Spleen (tissue), 11 donors: ENCODE measurements around the gene PUS1. TPM values are rescaled to one million over a fixed set of nuclear protein-coding genes. Genes with fewer than 3 reads are reported as not detected.
A peak's percentile ranks its signal among the peaks of the same experiment; 100 is the strongest.

Experiments used
- DNase-seq: peaks from one replicate; pipeline ENCODE4 v3.0.0-alpha.2; 2020
- H3K27ac ChIP-seq, 8 donors: fragments of 200-600 bp; sonication (generic) in 7 of 8; 1 replicate in 4 of 8; 2 replicates in 4 of 8; pipeline versions ENCODE4 v1.5.0 to v1.8.0; 2016 to 2021; ENCODE audit warnings: inconsistent platforms in 4 of 8, mild to moderate bottlenecking in 4 of 8, moderate library complexity in 1 of 8
- H3K27me3 ChIP-seq, 7 donors: fragments of 200-600 bp; sonication (generic) in 6 of 7; replicated peaks in 1 of 7; 1 replicate in 4 of 7; 2 replicates in 3 of 7; pipeline versions ENCODE4 v1.5.0 to v1.8.0; 2016 to 2021; ENCODE audit warnings: inconsistent platforms in 3 of 7, mild to moderate bottlenecking in 1 of 7
- H3K36me3 ChIP-seq, 6 donors: fragments of 200-600 bp; sonication (generic) in 5 of 6; 1 replicate in 4 of 6; 2 replicates in 2 of 6; pipeline versions ENCODE4 v1.5.0 to v1.8.0; 2016 to 2021; ENCODE audit warnings: inconsistent platforms in 2 of 6
- H3K4me1 ChIP-seq, 6 donors: fragments of 200-600 bp; sonication (generic) in 5 of 6; 1 replicate in 3 of 6; 2 replicates in 3 of 6; pipeline versions ENCODE4 v1.5.0 to v1.8.0; 2016 to 2021; ENCODE audit warnings: inconsistent platforms in 3 of 6
- H3K4me3 ChIP-seq, 8 donors: fragments of 200-600 bp; sonication (generic) in 7 of 8; 1 replicate in 4 of 8; 2 replicates in 4 of 8; pipeline versions ENCODE4 v1.5.0 to v1.8.0; 2016 to 2021; ENCODE audit warnings: inconsistent platforms in 4 of 8, mild to moderate bottlenecking in 4 of 8, moderate library complexity in 2 of 8
- H3K9me3 ChIP-seq, 8 donors: fragments of 200-600 bp; sonication (generic) in 7 of 8; 1 replicate in 4 of 8; 2 replicates in 4 of 8; pipeline versions ENCODE4 v1.5.0 to v1.8.0; 2016 to 2021; ENCODE audit warnings: inconsistent platforms in 4 of 8
- CTCF ChIP-seq, 11 experiments: fragments of 200-600 bp in 7 of 11; fragments of 450-650 bp in 4 of 11; sonication (generic) in 4 of 11; IDR thresholded peaks in 8 of 11; conservative IDR thresholded peaks in 3 of 11; 1 replicate in 7 of 11; 2 replicates in 4 of 11; pipeline versions ENCODE4 v1.4.0 to v1.8.0; 2016 to 2021; ENCODE audit warnings: antibody characterized with exemption in 11 of 11, inconsistent platforms in 4 of 11, mild to moderate bottlenecking in 1 of 11
- POLR2A ChIP-seq, 3 donors: fragments of 450-650 bp; IDR thresholded peaks; one replicate each; pipeline ENCODE4 v1.5.1; 2017; ENCODE audit warnings: antibody characterized with exemption in 3 of 3, mild to moderate bottlenecking in 1 of 3
- POLR2AphosphoS5 ChIP-seq, 3 donors: sonication (generic); formaldehyde crosslinking; IDR thresholded peaks; one replicate each; pipeline ENCODE4 v1.5.1; 2017; ENCODE audit warnings: antibody characterized with exemption in 3 of 3
- WGBS, 5 donors: extraction: QIAGEN DNeasy Blood & Tissue Kit in 3 of 5; methylation state at CpG; one replicate each; pipeline versions ENCODE4 v1.1.5 to v1.1.7; 2013 to 2018; 5-methylcytosine and 5-hydroxymethylcytosine counted together
- intact Hi-C: fragments of 100-400 bp; cut with DNase I; formaldehyde crosslinking; loops from one replicate; pipeline ENCODE4 v1.15.0; 2023; ENCODE audit warnings: low total_unique reads
- polyA plus RNA-seq, 3 donors: library from polyadenylated mRNA; stranded (reverse); fragments of 200-250 nt; gene quantifications; one replicate each; pipeline ENCODE4 v1.2.1, GENCODE V29; 2013
- total RNA-seq, 7 donors: library from RNA; depleted of rRNA in 3 of 7; stranded (reverse); fragments of >200 nt in 3 of 7; fragmentation: NEBNext Ultra II Directional in 4 of 7; extraction: Animal tissue kit (Norgen Biotek cat#: 25700) in 4 of 7; gene quantifications; one replicate each; pipeline versions ENCODE4 v1.1.0 to v1.2.1, GENCODE V29; 2016 to 2021
- donor health status: healthy with polysubstance abuse.
- donor health status: DM: no; HTN: no; CAD: no; lungs with moderate emphysema.
- donor health status: DM: no; HTN: no; CAD: no.
- donor health status: Bipolar disorder and iron deficiency.
- donor health status: healthy.
- donor health status: DM: no; HTN: no; CAD: no.
- donor health status: DM: yes; HTN: yes; CAD: no.

PUS1 gene
- total and polyA plus RNA-seq, 10 donors: 16.0 to 46.5 (median 30.0) TPM

GRCh38 chr12:131917139-131917710, 11.9 kb upstream of the PUS1 start:
- Histone ChIP-seq H3K4me3 (no peak overlapping the region), H3K9me3 (no peaks in the 10 kb centered on the region), H3K27me3 (no peaks in the 10 kb centered on the region), H3K36me3 (peaks cover 0 to 98% (median 83%) of the 10 kb centered on the region in 6 donors), H3K4me1 (peaks cover 2 to 15% (median 9%) of the 10 kb centered on the region in 6 donors), H3K27ac (no peak overlapping the region)
- WGBS, 5 donors: 83 to 94% (median 84%) methylated on average over 6 to 31 of the region's 31 CpGs
- no peak for TF ChIP-seq POLR2A (IDR thresholded peaks at IDR 0.05)
- TF ChIP-seq CTCF (IDR thresholded peaks at IDR 0.05 in 8 of 11, conservative IDR thresholded peaks at IDR 0.05 in 3 of 11): no peak
- no peak for TF ChIP-seq POLR2AphosphoS5 (IDR thresholded peaks at IDR 0.05)
- intact Hi-C loops: no loop called here
- no peak for DNase-seq

- no peak for TF ChIP-seq CTCF (IDR thresholded peaks at IDR 0.05 in 8 of 11, conservative IDR thresholded peaks at IDR 0.05 in 3 of 11)
- TF ChIP-seq POLR2A (IDR thresholded peaks at IDR 0.05): no peak
- peak in 1 of 3 donors; percentile 33 for TF ChIP-seq POLR2AphosphoS5 (IDR thresholded peaks at IDR 0.05)
- H3K27me3 ChIP-seq: no peaks in the 10 kb centered on the region
- H3K4me3 ChIP-seq: no peak overlapping the region
- H3K36me3 ChIP-seq: peaks cover 0 to 98% (median 79%) of the 10 kb centered on the region in 6 donors
- peaks cover 0 to 14% (median 8%) of the 10 kb centered on the region in 6 donors for H3K4me1 ChIP-seq
- intact Hi-C loops: no loop called here
- WGBS, 5 donors: 92 to 100% (median 95%) methylated on average over 1 to 18 of the region's 18 CpGs
- H3K27ac ChIP-seq: no peak overlapping the region
- no peak for DNase-seq
- no peaks in the 10 kb centered on the region for H3K9me3 ChIP-seq
Observed at GRCh38 chr12:131917711-131918306, 11.3 kb upstream of the PUS1 start.

- Histone ChIP-seq H3K4me1 (peaks cover 0 to 16% (median 12%) of the 10 kb centered on the region in 6 donors), H3K36me3 (peaks cover 0 to 96% (median 76%) of the 10 kb centered on the region in 6 donors), H3K9me3 (no peaks in the 10 kb centered on the region), H3K4me3 (no peak overlapping the region), H3K27me3 (no peaks in the 10 kb centered on the region), H3K27ac (no peak overlapping the region)
- TF ChIP-seq POLR2AphosphoS5 (IDR thresholded peaks at IDR 0.05) (peak in 1 of 3 donors; percentile 32), CTCF (IDR thresholded peaks at IDR 0.05 in 8 of 11, conservative IDR thresholded peaks at IDR 0.05 in 3 of 11) (no peak)
- WGBS, 5 donors: 81 to 94% (median 86%) methylated on average over 12 to 20 of the region's 20 CpGs
- no peak for DNase-seq
- intact Hi-C loops: no loop called here
Observed at GRCh38 chr12:131918311-131919050, 10.6 kb upstream of the PUS1 start.

- H3K4me1 ChIP-seq: peaks cover 2 to 21% (median 17%) of the 10 kb centered on the region in 6 donors
- TF ChIP-seq POLR2A (IDR thresholded peaks at IDR 0.05) (no peak), POLR2AphosphoS5 (IDR thresholded peaks at IDR 0.05) (no peak)
- peaks cover 0 to 91% (median 71%) of the 10 kb centered on the region in 6 donors for H3K36me3 ChIP-seq
- no peak overlapping the region for H3K27ac ChIP-seq
- intact Hi-C loops: no loop called here
- H3K27me3 ChIP-seq: no peaks in the 10 kb centered on the region
- 88 to 95% (median 93%) methylated on average over 11 to 19 of the region's 19 CpGs for WGBS, 5 donors
- no peak overlapping the region for H3K4me3 ChIP-seq
- H3K9me3 ChIP-seq: no peaks in the 10 kb centered on the region
- no peak for DNase-seq
Observed at GRCh38 chr12:131919051-131919347, 10.1 kb upstream of the PUS1 start.
